ENCODE results near the gene MELTF.
A peak's percentile ranks its signal among the peaks of the same experiment; 100 is the strongest.
"Not testable (repeated sequence)": the region's sequence is repeated elsewhere in the genome, so short reads cannot be mapped to it uniquely, and the experiment has no call there.

Gene MELTF

DNA sequence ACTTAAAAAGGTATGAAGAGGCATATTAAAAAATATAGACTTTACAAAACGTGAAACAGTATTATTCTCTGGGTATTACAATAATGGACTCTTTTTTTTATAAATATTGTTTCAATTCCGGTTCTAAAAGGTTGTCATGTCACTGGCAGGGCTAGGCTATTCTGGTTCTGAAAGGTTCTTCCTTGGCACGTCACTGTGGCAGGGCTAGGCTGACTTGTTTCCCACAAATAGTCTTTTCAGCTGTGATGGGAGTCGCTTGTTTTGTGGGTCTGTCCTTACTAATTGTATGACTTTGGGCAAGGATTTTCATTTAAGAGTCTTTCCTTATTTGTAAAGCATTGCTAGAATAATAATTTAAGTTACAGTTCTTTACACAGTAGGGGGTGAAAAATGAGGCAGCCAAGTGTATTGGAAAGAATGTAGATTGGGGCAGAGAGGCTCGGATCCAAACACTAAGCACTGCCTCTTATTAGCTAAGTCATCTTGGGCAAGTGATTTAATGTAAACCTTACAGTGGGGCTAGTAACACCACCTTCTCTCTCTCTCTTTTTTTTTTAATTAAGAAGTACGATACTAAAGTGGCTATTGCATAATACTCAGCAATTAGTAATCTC is 12.4 kb upstream of the MELTF start:
- TF ChIP-seq, protein P1, sequence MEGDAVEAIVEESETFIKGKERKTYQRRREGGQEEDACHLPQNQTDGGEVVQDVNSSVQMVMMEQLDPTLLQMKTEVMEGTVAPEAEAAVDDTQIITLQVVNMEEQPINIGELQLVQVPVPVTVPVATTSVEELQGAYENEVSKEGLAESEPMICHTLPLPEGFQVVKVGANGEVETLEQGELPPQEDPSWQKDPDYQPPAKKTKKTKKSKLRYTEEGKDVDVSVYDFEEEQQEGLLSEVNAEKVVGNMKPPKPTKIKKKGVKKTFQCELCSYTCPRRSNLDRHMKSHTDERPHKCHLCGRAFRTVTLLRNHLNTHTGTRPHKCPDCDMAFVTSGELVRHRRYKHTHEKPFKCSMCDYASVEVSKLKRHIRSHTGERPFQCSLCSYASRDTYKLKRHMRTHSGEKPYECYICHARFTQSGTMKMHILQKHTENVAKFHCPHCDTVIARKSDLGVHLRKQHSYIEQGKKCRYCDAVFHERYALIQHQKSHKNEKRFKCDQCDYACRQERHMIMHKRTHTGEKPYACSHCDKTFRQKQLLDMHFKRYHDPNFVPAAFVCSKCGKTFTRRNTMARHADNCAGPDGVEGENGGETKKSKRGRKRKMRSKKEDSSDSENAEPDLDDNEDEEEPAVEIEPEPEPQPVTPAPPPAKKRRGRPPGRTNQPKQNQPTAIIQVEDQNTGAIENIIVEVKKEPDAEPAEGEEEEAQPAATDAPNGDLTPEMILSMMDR (IDR thresholded peaks at IDR 0.05; ENCODE audit: extremely low read depth, missing control alignments), result no peak
- DNase-seq (ENCODE audit: low spot score), result no peak

DNA sequence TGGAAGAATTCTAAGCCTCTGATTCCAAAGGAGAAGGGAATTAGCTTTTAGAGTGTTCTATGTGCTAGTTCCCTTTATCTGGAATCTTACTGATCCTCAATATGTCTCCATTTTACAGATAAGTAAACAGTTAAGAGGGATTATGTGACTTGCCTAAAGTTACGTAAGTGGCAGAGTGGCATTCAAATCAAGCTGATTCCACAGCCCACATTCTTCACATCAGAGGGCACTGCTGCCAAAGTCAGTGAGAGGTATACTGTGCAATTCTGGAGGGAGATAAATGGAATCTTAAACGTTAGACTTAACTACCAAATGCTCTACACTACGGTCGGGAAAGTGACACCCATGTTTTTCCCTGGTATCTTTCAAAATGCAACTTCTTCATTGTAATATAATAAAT is 11.0 kb upstream of the MELTF start:
- no peak for DNase-seq (ENCODE audit: low spot score)
- TF ChIP-seq, protein P1 (IDR thresholded peaks at IDR 0.05; ENCODE audit: extremely low read depth, missing control alignments), result no peak

DNA sequence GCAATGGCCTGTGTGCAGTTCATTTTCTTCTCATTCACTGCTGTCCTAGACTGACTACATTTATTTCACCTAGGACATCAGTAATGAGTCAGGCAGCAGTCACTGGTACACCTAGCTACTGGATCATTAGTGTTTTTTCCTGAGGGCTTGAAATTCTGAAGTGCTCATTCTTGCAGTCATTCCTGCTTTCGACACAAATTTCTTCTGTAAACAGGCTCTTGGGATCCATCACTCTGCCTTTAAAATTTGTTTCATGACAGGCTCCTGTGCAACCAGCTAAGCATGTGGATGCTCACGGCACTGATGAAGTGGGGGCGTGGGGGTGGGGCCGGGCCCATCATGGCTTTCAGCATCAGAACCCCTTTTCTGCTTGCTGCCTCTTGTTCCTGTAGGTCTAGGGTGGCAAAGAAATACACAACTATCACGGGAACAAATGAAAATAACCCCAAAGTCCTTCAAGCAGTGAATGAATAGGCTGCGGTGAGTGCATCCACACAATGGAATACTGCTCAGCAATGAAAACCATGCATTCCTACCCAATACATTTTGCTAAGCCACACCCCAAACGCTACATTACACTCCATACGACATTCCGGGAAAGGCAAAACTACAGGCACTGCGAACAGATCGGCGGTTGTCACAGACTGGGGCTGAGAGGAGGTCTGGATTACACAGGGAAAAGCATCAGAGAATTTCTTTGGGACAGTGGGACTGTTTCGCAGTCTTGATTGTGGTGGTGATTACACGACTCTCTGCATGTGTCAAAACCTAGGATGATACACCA is 9.3 kb upstream of the MELTF start:
- TF ChIP-seq, protein P1 (IDR thresholded peaks at IDR 0.05; ENCODE audit: extremely low read depth, missing control alignments), result no peak
- no peak for DNase-seq (ENCODE audit: low spot score)

DNA sequence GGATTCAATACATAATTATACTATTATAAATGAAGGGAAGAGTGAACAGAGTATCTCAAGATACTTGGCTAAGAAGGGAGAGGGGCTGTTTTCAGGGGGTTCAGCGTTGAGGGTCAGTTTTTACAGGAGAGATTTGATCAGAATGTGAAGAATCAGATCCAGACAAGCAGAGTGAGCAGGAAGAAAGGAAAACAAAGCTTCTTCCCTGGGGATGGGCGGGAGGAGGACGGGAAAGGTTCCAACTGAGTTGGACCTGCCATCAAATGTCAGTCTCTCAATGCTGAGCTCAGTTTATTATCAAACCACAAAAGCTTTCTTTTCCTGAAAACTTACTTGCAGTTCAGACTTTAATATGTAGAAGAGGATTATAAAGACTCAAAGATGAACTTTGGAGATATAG is 6.0 kb upstream of the MELTF start:
- TF ChIP-seq, protein P1 (IDR thresholded peaks at IDR 0.05; ENCODE audit: extremely low read depth, missing control alignments), result no peak
- no peak for DNase-seq (ENCODE audit: low spot score)

DNA sequence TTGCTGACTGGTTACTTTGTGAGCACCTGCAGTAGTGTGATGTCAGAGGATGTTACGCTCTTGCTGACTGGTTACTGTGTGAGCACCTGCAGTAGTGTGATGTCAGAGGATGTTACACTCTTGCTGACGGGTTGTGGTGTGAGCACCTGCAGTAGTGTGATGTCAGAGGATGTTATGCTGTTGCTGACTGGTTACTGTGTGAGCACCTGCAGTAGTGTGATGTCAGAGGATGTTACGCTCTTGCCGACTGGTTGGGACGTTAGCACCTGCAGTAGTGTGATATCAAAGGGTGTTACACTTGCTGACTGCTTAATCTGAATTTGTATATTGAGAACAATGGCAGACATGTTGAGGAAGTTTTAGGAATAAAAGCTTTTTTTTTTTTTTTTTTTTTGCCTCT is 5.2 kb upstream of the MELTF start:
- DNase-seq (ENCODE audit: low spot score), result not testable (repeated sequence)

DNA sequence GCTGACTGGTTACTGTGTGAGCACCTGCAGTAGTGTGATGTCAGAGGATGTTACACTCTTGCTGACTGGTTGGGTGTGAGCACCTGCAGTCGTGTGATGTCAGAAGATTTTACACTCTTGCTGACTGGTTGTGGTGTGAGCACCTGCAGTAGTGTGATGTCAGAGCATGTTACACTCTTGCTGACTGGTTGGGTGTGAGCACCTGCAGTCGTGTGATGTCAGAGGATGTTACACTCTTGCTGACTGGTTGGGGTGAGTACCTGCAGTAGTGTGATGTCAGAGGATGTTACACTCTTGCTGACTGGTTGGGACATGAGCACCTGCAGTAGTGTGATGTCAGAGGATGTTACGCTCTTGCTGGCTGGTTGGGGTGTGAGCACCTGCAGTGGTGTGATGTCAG is 4.1 kb upstream of the MELTF start:
- not testable (repeated sequence) for DNase-seq (ENCODE audit: low spot score)

DNA sequence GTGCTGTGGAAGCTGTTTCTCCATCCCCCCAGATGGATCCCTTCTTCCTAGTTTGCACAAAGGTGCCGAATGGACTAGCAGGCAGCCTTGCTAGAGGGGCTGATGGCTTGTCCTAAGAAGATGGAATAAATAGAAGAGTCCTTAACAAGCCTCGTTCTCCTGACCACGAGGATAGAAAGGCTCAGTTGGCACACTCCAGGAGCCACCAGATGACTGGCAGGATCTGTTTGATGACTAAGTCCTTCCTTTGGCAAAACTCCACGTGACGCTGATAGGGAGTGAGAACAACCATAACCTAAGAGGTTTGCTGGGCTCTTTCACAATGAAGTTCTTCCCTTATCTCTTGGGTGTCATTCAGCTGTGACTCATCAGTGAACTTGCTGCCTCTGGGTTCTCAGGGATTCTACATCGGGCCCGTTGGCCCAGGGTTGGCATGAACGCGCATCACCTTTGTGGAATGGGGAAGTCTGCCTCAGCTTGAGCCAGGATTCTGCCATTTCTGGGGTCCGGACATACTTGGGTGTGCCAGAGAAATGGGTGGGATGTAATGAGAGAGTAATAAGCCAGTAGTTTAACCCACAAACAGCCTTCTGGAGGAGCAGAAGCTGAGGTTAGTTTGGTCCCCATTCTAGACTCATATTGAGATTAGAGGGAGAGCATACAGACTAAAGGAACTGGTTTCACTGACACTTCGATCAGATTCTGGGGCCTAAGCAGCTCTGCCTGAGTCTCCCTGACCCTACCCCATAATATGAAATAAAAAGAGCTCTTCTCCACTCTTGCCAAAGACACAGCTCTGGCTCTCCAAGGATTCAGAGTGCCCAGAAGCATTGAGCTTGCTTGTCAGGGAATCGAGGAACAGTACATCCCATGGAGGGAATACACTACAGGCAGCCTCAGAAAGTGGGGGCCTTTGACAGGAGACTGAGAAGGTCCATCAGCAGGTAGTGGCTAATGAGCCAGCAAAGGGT is 2.0 kb upstream of the MELTF start:
- peak; percentile 19 for DNase-seq (ENCODE audit: low spot score)
- TF ChIP-seq, protein P1 (IDR thresholded peaks at IDR 0.05; ENCODE audit: extremely low read depth, missing control alignments), result no peak

Data from GM20000 (cell line).